Measurements from ENCODE around the gene RAB11FIP3.

The RAB11FIP3 gene

GRCh38 chr16:556474-557173, 131.2 kb downstream of the RAB11FIP3 start:
- no peak for DNase-seq

GRCh38 chr16:557463-558297, 132.2 kb downstream of the RAB11FIP3 start:
- no peak for DNase-seq

- DNase-seq, result no peak
Observed at GRCh38 chr16:558298-559020, 133.0 kb downstream of the RAB11FIP3 start.

GRCh38 chr16:559021-559380, 133.6 kb downstream of the RAB11FIP3 start:
- DNase-seq, result no peak

- DNase-seq, result no peak
Observed at GRCh38 chr16:559411-560203, 134.2 kb downstream of the RAB11FIP3 start.

GRCh38 chr16:560204-560700, 134.8 kb downstream of the RAB11FIP3 start, which contains the start of gene PRR35:
Gene PRR35 (plus strand): TSS chr16:560394. CDS start chr16:563295, 2,901 bp downstream.
- no peak for DNase-seq

GRCh38 chr16:560701-561412, 135.4 kb downstream of the RAB11FIP3 start:
- DNase-seq, result no peak

- no peak for DNase-seq
Observed at GRCh38 chr16:561413-561794, 136.0 kb downstream of the RAB11FIP3 start.

- DNase-seq, result no peak
Observed at GRCh38 chr16:561957-562938, 136.8 kb downstream of the RAB11FIP3 start.

- DNase-seq, result no peak
Observed at GRCh38 chr16:563072-563644, 137.7 kb downstream of the RAB11FIP3 start.

GRCh38 chr16:564690-565418, 139.4 kb downstream of the RAB11FIP3 start:
- DNase-seq, result no peak

GRCh38 chr16:565419-566330, 140.2 kb downstream of the RAB11FIP3 start:
- no peak for DNase-seq

- DNase-seq, result peak; percentile 63
Observed at GRCh38 chr16:566475-567372, 141.3 kb downstream of the RAB11FIP3 start, which contains the start of gene NHLRC4. Gene NHLRC4 (plus strand): TSS chr16:567005. CDS start chr16:568048, 1,043 bp downstream.

GRCh38 chr16:567373-568256, 142.2 kb downstream of the RAB11FIP3 start:
- DNase-seq, result no peak

GRCh38 chr16:568401-569258, 143.2 kb downstream of the RAB11FIP3 start:
- DNase-seq, result no peak

Data from activated CD4-positive, alpha-beta T cell treated with anti-CD3 and anti-CD28 coated beads, Interleukin-2, Interleukin-6, amounts not matched to agents 100 ng/mL and 50 ng/mL, durations not matched to agents 16 hours and 8 hours (primary cell).